HL-60 (cell line): Measurements from ENCODE around the gene SPAG7.
A peak's percentile ranks its signal among the peaks of the same experiment; 100 is the strongest.

Experiments
- DNase-seq, 2 experiments: peaks; one replicate each; pipeline ENCODE4 v3.0.0-alpha.2; 2010 to 2020; ENCODE audit warnings: low read depth in 1 of 2, low spot score in 1 of 2
- H3K27ac ChIP-seq: fragments of 250-450 bp; sonication (Bioruptor Pico); replicated peaks from 2 replicates; pipeline ENCODE4 v1.5.1; 2020; ENCODE audit warnings: mild to moderate bottlenecking, moderate library complexity
- H3K27me3 ChIP-seq: fragments of 250-450 bp; sonication (Bioruptor Pico); 2 replicates; pipeline ENCODE4 v1.5.1; 2021; ENCODE audit warnings: mild to moderate bottlenecking, moderate library complexity; ENCODE audit not compliant: insufficient read depth, poor library complexity, severe bottlenecking
- H3K4me3 ChIP-seq: replicated peaks from 2 replicates; pipeline ENCODE4 v1.5.1; 2011; ENCODE audit warnings: mild to moderate bottlenecking, control low read depth, low read length; ENCODE audit not compliant: insufficient read depth
- CTCF ChIP-seq: IDR thresholded peaks from one replicate; pipeline ENCODE4 v1.5.1; 2011; ENCODE audit warnings: low read length, control low read depth, inconsistent platforms; ENCODE audit not compliant: insufficient read depth
- GABPA ChIP-seq: IDR thresholded peaks from 2 replicates; pipeline ENCODE4 v1.6.1; 2012; ENCODE audit warnings: low read depth
- POLR2AphosphoS5 ChIP-seq: IDR thresholded peaks from 2 replicates; pipeline ENCODE4 v1.6.1; 2012; ENCODE audit warnings: low read depth
- REST ChIP-seq: IDR thresholded peaks from 2 replicates; pipeline ENCODE4 v1.6.1; 2012; ENCODE audit warnings: low read depth; ENCODE audit not compliant: insufficient replicate concordance
- SPI1 ChIP-seq: IDR thresholded peaks from 2 replicates; pipeline ENCODE4 v1.6.1; 2012; ENCODE audit warnings: low read depth, mild to moderate bottlenecking, borderline replicate concordance

Gene SPAG7

GRCh38 chr17:4953451-4953961 is 14.1 kb downstream of the SPAG7 start:
- DNase-seq, result no peak
- Histone ChIP-seq H3K27ac (no peak overlapping the region), H3K27me3 (no peaks in the 10 kb centered on the region), H3K4me3 (no peak overlapping the region)
- TF ChIP-seq GABPA (no peak), SPI1 (no peak), REST (no peak)

GRCh38 chr17:4951486-4951885 is 16.1 kb downstream of the SPAG7 start:
- Histone ChIP-seq H3K27ac (no peak overlapping the region), H3K4me3 (no peak overlapping the region), H3K27me3 (no peaks in the 10 kb centered on the region)
- TF ChIP-seq REST (no peak), CTCF (no peak), GABPA (no peak), POLR2AphosphoS5 (no peak)
- no peak for DNase-seq

GRCh38 chr17:4950746-4951204 is 16.8 kb downstream of the SPAG7 start, which contains the start of gene ENO3:
TSS of gene ENO3 (plus strand) at chr17:4951119. CDS start at chr17:4951830, 711 bp downstream.
- peak within 1 kb of the TSS; percentile 41 for H3K4me3 ChIP-seq
- DNase-seq, result no peak
- H3K27ac ChIP-seq, result peak within 1 kb of the TSS; percentile 98
- H3K27me3 ChIP-seq, result no peaks in the 10 kb centered on the region
- TF ChIP-seq SPI1, result no peak
- TF ChIP-seq POLR2AphosphoS5, result no peak
- no peak for TF ChIP-seq REST
- no peak for TF ChIP-seq GABPA
- TF ChIP-seq CTCF, result no peak
